Stomach (tissue), 4 donors: ENCODE measurements around the gene FOXA1.

Experiments used
- CTCF ChIP-seq, 7 experiments: fragments of 450-650 bp in 4 of 7; fragments of 200-600 bp in 3 of 7; sonication (generic) in 3 of 7; IDR thresholded peaks; one replicate each; pipeline ENCODE4 v1.5.1; 2016 to 2019; ENCODE audit warnings: antibody characterized with exemption in 7 of 7, control low read depth in 2 of 7, mild to moderate bottlenecking in 1 of 7
- POLR2A ChIP-seq, 4 donors: fragments of 450-650 bp; IDR thresholded peaks; one replicate each; pipeline ENCODE4 v1.6.1; 2016; ENCODE audit warnings: antibody characterized with exemption in 4 of 4, control low read depth in 2 of 4, mild to moderate bottlenecking in 1 of 4, moderate library complexity in 1 of 4

- no peak for TF ChIP-seq CTCF (IDR thresholded peaks at IDR 0.05)
- no peak for TF ChIP-seq POLR2A (IDR thresholded peaks at IDR 0.05)
Measured at GRCh38 chr14:37620856-37621255, 25.8 kb upstream of the FOXA1 start.
